Glomerular visceral epithelial cell (primary cell): ENCODE measurements around the gene PRR35.
A peak's percentile ranks its signal among the peaks of the same experiment; 100 is the strongest.

Experiments used
- DNase-seq: peaks from one replicate; pipeline ENCODE4 v3.0.0-alpha.2; 2016; ENCODE audit errors: extremely low spot score

The PRR35 gene

DNA sequence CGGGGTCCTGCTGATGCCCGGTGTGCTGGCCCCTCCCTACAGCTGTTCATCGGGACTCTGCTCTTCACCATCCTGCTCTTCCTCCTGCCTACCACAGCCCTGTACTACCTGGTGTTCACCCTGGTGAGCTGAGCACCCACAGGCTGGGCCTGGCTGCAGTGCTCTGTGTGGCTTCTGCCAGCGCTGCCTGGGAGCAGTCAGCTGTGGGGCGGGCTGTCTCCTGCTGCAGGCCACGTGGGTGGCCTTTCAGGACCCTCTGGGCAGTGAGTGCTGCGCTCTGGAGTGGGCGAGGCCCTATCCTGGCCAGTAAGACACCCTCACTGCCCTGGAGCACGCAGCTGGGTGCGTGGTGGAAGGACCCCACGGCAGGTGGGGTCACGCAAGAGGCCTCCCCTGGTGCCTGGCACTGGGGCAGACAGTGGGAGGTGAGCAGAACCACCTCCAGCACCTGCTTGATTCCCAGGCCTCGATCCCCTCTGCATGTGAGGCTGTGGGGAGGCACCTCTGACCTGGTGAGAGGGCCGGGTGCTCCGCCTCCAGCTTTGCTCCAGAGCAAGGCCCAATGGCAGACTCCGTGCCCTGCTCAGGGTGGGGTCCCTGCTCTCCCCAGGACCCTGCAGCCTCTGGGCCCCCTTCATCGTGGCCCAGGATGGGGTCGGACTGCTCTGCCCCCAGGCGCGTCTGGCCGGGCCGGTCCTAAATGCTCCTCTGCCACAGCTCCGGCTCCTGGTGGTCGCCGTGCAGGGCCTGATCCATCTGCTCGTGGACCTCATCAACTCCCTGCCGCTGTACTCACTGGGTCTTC, 20.1 kb downstream of the PRR35 start:
- DNase-seq, result no peak

DNA sequence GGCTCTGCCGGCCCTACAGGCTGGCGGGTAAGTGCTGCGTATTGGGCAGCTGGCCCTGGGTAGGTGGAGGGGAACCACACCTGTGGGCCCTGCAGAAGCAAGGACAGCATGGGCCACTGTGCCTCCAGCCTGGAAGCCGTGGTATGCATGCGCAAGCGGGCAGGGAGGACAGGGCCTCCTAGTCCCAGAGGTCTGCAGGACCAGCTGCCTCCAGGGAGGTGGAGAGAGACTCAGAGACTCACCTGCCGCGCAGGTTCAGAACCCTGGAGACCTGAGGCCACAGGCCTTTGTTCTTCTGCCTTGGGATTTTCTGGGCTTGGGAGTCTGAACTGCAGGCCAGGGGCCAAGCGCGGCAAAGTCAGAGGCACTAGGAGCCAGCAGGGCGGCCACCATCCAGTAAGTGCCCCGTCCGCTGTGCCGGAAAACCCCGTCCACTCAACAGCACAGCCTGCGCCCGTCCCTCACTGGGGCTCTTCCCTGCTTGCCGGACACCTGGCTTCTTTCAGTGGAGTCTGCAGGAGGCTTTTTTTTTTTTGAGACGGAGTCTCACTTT, 20.8 kb downstream of the PRR35 start:
- DNase-seq, result no peak

DNA sequence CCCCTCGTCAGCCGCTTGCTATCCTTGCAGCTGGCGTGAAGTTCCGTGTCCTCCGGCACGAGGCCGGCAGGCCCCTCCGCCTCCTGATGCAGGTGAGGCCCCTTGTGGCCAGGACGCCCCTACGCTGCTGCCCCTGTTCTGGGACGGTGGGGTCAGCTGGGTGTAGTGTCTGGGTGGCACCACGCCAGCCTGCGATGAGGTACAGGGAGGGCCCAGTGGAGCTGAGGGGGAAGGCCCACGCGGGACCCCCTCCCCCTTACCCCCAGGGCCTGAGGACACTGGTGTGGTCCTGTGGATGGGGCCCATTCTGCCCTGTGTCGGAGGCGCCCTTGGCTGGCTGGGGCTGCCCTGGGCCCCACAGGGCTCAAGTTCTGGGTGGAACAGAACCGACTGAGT, 22.0 kb downstream of the PRR35 start:
- no peak for DNase-seq

DNA sequence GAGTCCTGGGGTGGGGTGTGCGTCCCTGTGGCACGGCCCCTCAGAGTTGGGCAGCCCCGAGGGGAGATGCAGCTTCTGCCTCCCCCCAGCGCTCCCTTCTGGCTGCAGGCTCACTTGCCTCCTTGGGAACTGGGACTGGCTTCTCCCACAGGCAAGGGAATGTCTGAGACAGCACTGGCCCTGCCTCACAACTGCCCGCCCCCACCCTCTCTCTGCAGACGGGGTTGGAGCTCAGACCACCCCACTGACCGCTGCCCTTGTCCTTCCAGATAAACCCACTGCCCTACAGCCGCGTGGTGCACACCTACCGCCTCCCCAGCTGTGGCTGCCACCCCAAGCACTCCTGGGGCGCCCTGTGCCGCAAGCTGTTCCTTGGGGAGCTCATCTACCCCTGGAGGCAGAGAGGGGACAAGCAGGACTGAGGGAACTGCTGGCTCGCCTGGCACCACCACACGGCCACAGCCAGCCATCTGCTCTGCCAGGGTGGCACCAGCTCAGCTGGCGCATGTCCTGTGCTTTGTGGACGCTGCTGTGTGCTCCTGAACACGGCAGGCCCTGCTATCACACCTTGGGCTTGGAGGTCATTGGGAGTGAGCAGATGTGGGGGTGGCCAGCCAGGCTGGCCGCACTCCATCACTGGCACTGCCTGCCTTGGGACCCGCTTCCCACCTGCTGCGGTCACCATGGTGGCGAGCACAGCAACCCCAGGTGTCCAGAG, 22.6 kb downstream of the PRR35 start:
- DNase-seq, result no peak

DNA sequence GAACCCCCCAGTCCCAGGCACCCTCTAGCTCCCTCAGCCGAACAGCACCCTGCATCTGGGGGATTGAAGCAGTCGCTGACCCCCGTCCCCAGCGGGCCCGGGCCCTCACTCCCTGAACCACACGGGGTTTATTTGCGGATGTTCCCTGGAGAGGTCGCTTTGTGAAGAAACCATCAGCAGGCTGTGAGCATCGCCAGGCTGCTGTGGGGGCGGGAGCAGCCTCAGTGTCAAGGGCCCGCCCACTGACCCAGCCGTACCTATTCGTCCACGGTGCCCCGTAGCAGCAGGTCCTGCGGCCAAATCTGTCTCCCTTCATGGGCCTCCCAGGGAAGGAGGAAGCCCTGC, 23.2 kb downstream of the PRR35 start:
- no peak for DNase-seq

DNA sequence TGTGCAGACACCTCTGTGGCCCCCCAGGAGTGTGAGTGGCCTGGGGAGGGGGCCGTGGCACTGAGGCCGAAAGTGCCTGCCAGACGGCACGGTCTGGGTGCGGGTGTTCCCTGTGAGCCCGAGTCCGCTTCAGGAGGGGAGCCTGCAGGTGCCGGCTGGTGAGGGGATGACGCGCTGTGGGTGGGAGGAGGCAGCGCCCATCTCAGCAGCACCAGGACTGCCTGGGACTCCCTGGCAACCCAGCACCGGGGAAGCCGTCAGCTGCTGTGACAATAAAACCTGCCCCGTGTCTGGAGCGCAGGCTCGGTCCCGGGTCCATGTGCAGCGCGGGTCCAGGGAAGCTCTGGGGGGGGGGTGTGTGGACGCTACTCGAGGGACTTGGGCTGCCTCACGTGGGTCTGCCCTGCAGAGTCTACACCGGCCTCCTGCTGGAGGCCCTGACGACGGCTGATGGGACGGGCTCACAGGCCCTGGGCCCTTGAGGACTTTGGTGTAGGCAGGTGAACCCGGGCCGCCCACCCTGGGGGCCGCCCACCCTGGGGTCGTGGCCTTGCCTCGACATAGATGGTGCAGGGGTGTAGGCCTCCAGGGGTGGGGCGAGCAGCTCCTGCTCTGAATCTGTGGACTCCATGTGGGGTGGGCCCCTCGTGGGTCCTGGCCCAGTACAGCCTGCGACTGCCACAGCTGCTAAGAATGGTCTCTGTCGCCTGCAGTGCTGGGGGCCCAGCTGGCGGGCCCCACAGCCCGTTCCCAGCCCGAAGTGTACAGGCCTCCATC, 23.8 kb downstream of the PRR35 start:
- no peak for DNase-seq

DNA sequence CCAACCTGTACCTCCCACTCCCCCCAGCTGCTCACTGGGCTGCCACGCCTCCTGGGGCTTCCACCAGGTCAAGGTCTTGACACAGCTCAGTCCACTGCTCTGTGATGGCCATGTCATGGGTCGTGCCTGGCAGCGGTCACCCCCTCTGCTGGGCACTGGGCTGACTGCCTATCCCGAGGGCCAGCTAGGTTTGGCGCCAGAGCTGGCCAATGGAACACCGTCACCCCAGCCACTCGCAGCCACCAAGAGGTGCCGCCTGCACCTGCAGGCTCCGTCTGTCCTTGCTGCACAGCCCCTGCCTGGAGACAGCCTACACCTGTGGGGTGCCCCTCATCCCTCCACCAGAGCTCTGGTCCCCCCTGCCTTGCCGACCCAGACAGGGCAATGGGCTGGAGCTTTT, 25.2 kb downstream of the PRR35 start:
- peak; percentile 17 for DNase-seq

DNA sequence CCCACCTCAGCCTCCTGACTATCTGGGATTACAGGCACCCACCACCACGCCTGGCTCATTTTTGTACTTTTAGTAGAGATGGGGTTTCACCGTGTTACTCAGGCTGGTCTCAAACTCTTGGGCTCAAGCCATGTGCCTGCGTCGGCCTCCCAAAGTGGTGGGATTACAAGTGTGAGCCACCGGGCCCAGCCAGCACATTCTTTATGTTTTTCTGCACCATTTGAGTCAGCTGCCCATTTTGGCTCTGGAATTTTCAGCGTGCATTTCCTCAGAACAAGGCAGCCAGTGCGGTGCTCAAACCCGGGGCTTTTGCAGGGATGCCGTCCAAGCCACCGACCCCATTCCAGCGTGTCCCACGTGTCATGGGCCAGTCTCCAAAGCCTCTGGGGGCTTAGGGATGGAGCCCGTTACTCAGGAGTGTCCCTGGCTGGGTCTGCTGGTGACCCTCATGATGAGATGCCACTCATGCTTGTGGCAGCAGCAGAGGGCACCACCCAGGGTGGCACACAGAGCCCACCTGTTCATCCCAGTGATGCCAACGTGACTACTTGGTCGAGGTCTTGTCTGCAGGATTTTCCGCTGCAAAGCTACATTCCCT, 26.0 kb downstream of the PRR35 start:
- DNase-seq, result peak; percentile 18

DNA sequence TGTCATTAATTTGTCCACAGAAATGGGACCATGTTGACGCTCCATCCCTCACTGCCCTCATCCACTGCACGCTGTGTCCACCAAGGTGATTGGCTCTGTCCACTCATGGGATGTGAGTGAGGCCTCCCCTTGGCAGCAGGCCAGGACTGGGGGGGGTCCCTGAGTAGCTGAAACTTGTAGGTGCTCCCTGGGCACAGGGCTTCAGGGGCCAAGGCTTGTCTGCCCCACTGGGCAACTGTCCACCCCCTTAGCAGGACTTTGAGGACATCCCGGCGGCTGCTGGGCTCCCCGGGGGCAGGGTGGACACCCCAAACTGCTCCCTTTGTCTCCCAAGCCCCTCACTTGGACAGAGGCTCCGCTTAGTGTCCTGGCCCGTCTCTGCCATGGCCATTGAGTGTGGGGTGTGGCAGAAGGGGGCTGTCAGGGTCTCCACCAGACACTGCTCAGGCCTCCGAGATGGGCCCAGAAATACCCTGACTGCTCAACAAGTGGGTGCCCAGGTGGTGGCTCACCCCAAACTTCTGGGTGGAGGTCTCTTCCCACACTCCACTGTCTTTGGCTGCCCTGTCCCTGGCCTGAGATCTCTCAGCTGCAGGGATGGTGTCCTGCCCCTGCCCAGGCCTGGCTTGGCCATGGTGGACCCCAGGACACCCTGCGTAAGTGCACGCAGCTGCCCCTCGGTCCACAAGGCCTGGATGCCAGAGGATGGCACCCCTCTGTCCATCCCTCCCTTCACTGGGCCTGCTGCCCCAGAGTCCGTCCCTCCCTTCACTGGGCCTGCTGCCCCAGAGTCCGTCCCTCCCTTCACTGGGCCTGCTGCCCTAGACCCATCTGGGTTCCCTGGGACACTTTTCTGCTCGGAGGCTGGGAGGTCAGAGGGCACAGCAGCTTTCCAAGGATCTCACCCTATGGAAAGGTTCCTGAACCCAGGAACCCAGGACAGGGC, 26.7 kb downstream of the PRR35 start:
- no peak for DNase-seq

DNA sequence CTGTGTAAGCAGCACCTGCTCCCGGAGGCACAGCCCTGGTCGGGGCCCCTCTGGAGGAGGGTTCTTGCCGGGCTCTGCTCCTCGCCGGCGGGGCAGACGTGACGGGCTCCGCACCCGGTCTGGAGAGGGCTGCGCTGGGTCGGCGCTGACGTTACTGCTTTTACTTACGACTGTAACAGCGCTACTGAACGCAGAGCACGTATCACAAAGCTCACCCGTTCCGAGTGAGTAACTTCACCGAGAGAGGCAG, 28.4 kb downstream of the PRR35 start:
- peak; percentile 60 for DNase-seq

DNA sequence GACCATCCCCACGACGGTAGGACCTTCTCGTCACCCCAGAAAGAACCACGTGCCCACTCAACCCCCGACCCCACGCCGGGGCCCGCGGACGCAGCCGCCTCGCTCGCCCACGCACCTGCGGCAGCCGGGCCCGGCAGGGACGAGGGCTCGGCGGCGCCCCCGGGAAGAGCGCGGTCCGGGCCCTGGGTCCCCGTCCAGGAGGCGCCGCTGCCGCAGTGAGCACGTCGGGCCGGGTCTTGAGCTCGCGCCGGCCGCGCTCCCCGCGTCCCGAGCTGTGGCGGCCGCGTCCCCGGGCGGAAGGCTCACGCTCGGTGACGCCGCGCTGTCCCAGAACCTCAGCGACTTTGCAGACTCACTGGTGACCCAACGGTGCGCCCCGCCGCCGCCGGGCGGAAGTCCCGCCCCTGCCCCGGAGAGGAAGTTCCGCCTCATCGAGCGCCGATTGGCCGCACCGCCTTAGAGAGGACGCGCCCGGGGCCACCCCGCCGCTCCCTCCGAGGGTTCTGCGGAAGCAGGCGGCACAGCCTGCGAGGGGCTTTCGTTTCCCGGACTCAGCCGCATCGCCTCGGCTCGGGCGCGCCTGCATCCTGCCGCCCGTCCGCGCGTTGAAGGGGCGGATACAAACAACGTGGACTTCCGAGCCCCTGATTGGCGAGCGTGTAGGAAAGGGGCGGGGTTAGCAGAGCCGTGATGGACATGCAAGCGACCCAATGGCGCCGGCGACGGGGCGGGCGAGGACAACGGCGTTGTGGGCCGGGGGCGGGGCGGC, 28.9 kb downstream of the PRR35 start:
- DNase-seq, result peak; percentile 94

DNA sequence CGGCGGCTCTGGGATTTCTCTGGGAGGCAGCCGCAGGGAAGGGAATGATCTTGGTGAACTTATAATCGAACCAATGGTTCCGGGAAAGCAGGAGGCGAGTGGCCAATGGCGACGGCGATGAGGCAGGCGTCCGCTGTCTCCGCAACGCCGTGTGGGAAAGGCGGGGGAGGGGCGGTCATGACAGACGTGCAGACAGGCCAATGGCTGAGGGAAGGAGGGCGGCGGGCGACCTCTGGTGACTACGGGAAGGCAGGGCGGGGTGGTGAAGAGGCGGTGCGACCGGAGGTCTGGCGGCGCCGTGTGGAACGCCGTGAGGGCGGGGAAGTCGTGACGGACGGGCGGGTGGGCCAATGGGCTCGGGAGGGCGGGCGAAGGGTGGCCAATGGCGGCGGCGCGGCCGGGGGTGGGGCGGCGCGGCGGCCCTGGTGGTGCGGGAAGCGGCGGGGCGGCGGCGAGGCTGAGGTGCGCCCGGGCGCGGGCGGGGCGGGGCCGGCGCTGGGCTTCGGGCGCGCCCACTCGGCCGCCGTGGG, 29.5 kb downstream of the PRR35 start, which contains the start of gene RAB40C:
RAB40C (plus strand) TSS at position 409 of the 530 bp plus-strand sequence. CDS start 226 bp downstream, outside the sequence.
- peak; percentile 98 for DNase-seq

DNA sequence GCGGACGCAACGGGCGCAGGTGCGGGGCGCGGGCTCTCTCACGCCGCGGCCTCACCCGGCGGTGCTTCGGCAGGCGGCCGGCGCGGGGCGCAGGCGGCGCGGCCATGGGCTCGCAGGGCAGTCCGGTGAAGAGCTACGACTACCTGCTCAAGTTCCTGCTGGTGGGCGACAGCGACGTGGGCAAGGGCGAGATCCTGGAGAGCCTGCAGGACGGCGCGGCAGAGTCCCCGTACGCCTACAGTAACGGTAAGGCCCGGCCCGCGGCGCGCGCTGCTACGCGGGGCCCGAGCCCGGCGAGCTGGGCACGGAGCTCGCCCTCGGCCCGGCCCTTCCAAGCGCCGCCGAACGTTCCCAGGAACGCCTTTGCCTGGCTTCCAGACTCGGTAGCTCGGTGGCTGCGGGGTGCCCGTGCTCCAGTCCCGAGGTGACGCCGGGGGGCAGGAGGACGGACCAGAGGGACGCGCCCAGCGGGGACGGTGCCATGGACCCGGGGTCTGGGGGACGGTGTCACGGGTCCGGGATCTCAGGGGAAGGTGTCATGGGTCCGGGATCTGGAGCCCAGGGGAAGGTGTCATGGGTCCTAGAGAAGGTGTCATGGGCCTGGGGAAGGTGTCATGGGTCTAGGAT, 30.1 kb downstream of the PRR35 start:
- no peak for DNase-seq

DNA sequence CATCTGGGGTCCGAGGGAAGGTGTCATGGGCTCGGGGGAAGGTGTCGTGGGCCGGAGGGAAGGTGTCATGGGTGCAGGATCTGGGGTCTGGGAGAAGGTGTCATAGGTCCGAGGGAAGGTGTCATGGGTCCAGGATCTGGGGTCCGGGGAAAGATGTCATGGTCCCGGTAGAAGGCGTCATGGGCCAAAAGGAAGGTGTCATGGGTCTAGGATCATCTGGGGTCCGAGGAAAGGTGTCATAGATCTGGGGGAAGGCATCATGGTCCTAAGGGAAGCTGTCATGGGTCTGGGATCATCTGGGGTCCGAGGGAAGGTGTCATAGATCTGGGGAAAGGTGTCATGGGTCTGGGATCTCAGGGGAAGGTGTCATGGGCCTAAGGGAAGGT, 30.6 kb downstream of the PRR35 start:
- no peak for DNase-seq

DNA sequence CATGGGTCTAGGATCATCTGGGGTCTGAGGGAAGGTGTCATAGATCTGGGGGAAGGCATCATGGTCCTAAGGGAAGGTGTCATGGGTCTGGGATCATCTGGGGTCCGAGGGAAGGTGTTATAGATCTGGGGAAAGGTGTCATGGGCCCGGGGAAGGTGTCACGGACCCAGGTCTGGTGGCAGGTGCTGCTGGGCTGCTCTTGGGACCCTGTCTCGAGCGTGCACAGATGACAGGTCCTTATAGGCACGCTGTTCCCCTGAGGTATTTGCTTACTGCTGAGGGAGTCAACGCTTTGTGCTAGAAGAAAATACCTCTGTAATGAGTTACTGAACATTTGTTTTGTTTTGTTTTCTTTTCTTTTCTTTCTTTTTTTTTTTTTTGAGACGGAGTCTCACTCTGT, 31.0 kb downstream of the PRR35 start:
- DNase-seq, result no peak

DNA sequence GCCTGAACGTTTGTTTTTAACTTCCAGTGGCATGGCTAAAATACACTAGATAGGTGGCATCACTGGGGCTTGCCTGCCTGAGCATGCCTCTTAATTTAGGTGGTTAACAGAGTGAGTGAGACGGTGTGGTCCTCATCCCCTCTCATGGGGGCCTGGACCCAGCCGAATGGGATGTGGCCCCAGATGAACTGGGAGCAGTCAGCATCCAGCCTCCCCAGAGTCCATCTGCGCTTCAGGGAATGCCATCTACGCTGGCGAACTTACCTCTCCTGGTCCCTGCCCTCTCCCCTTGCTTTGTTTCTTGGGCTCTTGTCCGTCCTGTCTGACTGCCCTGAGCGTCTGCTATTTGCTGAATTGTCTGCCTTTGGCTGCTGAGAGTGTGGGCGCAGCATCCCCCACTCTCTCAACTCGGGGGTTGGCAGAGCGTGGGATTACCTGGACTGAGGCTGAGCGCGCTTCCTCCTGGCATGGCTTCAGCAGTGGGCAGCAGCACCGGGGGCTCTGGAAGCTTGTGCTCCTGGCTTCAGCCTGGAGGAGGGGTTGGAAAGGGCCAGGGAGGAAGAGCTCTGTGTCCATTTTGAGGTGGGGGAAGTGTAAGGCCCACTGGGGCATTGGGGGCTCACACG, 31.8 kb downstream of the PRR35 start:
- no peak for DNase-seq

DNA sequence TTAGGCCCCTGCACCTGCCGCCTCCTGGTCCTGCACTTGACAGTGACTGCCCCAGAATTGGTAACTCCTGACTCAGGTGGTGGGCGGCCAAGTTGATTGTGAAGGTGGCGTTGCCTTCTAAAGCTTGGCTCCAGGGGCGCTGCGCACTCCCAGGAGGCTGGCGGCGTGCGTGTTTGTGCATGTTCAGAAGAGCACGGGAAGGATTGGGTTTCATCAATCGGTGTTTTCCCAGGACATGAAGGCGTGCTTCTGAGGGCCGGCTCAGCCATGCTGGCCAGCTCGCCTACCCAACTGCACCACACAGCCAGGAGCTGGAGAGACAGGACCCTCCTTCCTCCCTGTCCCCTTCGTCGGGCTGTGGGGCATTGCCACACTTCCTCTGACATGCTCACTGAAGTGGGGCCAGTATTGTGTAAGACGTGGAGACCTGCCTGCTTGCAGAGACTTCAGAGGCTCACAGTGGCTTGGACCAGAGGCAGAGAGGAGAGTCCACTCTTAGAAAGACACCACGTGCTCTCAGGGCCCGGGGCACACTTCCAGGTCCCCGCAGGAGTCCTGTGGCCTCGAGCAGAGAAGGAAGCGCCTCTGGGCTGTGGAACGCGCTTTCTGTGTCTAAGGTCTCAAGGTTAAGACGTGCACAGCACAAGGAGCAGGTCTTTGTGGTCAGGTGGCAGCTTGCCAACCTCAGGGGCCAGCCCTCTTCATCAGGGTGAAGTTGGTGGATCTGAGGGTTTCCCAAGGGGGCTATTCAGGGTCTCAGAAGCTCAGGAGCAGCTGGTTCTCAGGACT, 32.5 kb downstream of the PRR35 start:
- DNase-seq, result no peak

DNA sequence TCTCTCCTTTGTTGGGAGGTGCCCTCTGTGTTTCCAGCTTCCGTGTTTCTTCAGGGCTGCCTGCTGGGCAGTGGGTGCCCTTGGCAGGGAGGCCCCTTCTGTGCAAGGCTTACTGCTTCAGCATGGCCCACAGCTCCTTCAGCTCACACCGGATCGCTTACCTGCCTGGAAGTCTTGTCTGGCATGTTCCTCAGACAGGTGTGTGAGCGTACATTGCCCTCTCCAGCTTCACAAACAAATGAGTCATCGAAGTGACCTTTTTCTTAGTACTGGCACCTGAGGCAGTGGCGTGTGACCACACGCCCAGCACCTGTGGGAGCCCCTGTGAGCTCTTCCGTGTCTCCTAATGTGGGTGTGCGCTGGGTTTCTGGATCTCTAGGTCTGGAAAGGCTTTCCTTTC, 33.2 kb downstream of the PRR35 start:
- DNase-seq, result no peak
